Islet of Langerhans (tissue), 1 donor: ENCODE data around the gene CITED2.
"Not testable (repeated sequence)": the region's sequence is repeated elsewhere in the genome, so short reads cannot be mapped to it uniquely, and the experiment has no call there.

Experiments
- FAIRE-seq: peaks from one replicate; lab custom pipeline; 2011; peaks lifted over from hg19 to GRCh38; lab: Jason Lieb, UNC

The CITED2 gene

GRCh38 chr6:139364302-139364981 is 10.0 kb downstream of the CITED2 start:
- FAIRE-seq: peak; percentile 99

GRCh38 chr6:139363797-139364196 is 10.7 kb downstream of the CITED2 start:
- FAIRE-seq: not testable (repeated sequence)

GRCh38 chr6:139363123-139363522 is 11.3 kb downstream of the CITED2 start:
- FAIRE-seq: not testable (repeated sequence)

- no peak for FAIRE-seq
Measured at GRCh38 chr6:139361211-139361610, 13.2 kb downstream of the CITED2 start.

GRCh38 chr6:139356924-139357323 is 17.5 kb downstream of the CITED2 start:
- no peak for FAIRE-seq

GRCh38 chr6:139355777-139356445 is 18.5 kb downstream of the CITED2 start:
- no peak for FAIRE-seq

- FAIRE-seq: no peak
Measured at GRCh38 chr6:139355172-139355571, 19.3 kb downstream of the CITED2 start.

GRCh38 chr6:139354189-139354588 is 20.3 kb downstream of the CITED2 start:
- FAIRE-seq: no peak

- FAIRE-seq: no peak
Measured at GRCh38 chr6:139349464-139350020, 24.9 kb downstream of the CITED2 start.

- FAIRE-seq: no peak
Measured at GRCh38 chr6:139346392-139346791, 28.1 kb downstream of the CITED2 start.

- FAIRE-seq: no peak
Measured at GRCh38 chr6:139344186-139344963, 30.1 kb downstream of the CITED2 start.

- FAIRE-seq: no peak
Measured at GRCh38 chr6:139343052-139343750, 31.2 kb downstream of the CITED2 start.

GRCh38 chr6:139341060-139341459 is 33.4 kb downstream of the CITED2 start:
- no peak for FAIRE-seq

- FAIRE-seq: no peak
Measured at GRCh38 chr6:139338795-139339194, 35.7 kb downstream of the CITED2 start.

- FAIRE-seq: no peak
Measured at GRCh38 chr6:139337830-139338229, 36.6 kb downstream of the CITED2 start.

- no peak for FAIRE-seq
Measured at GRCh38 chr6:139337001-139337400, 37.4 kb downstream of the CITED2 start.

- FAIRE-seq: no peak
Measured at GRCh38 chr6:139336488-139336887, 38.0 kb downstream of the CITED2 start.

- no peak for FAIRE-seq
Measured at GRCh38 chr6:139335447-139336210, 38.8 kb downstream of the CITED2 start.

GRCh38 chr6:139334806-139335446 is 39.5 kb downstream of the CITED2 start:
- no peak for FAIRE-seq

GRCh38 chr6:139330826-139331500 is 43.5 kb downstream of the CITED2 start:
- FAIRE-seq: no peak
